ENCODE data around the gene TMTC2.

DNA sequence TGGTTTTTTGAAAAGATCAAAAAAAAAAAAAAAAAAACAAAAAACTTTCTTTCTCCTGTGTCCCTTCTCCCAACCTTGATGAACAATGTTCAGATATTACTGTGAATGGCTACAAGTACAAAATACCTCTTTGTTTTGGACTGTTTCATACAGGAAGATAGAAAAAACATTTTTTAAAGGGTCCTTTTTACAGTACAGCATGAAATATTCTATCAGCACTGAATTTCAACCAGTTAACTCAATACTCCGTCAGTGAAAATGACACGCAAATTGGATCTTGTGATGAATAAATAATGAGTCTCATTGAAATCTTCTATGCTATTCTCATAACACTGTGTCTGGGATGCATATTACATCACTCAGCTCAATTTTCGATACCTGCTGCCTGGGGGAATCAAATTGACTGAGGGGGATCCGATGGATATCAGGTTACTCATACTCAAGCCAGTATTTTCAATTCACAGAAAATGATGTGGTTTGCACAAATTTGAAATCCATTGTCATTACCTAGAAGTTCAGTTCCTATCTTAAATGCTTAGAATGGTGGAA, 179.6 kb downstream of the TMTC2 start:
- TF ChIP-seq, protein P1, sequence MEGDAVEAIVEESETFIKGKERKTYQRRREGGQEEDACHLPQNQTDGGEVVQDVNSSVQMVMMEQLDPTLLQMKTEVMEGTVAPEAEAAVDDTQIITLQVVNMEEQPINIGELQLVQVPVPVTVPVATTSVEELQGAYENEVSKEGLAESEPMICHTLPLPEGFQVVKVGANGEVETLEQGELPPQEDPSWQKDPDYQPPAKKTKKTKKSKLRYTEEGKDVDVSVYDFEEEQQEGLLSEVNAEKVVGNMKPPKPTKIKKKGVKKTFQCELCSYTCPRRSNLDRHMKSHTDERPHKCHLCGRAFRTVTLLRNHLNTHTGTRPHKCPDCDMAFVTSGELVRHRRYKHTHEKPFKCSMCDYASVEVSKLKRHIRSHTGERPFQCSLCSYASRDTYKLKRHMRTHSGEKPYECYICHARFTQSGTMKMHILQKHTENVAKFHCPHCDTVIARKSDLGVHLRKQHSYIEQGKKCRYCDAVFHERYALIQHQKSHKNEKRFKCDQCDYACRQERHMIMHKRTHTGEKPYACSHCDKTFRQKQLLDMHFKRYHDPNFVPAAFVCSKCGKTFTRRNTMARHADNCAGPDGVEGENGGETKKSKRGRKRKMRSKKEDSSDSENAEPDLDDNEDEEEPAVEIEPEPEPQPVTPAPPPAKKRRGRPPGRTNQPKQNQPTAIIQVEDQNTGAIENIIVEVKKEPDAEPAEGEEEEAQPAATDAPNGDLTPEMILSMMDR (IDR thresholded peaks at IDR 0.05): no peak
- no peak for TF ChIP-seq POLR2A (IDR thresholded peaks at IDR 0.05)
